Measurements from ENCODE around the gene PITX3. TPM values are rescaled to one million over a fixed set of nuclear protein-coding genes. Genes with fewer than 3 reads are reported as not detected.

The PITX3 gene
- polyA plus RNA-seq, 1 donor: 25.3 TPM

Other genes with a start within 250 kb of the PITX3 start
- 15.2 TPM for gene ARMH3, start 185.3 kb downstream of the PITX3 start, polyA plus RNA-seq (ENCODE audit: insufficient read length)
- 9.8 TPM for gene HPS6, start 176.2 kb downstream of the PITX3 start, polyA plus RNA-seq (ENCODE audit: insufficient read length)
- gene LDB1, start 121.1 kb downstream of the PITX3 start, polyA plus RNA-seq (ENCODE audit: insufficient read length): 82.7 TPM
- 30.7 TPM for gene PPRC1, start 108.5 kb downstream of the PITX3 start, polyA plus RNA-seq (ENCODE audit: insufficient read length)
- gene NOLC1, start 89.1 kb downstream of the PITX3 start, polyA plus RNA-seq (ENCODE audit: insufficient read length): 66.7 TPM
- 0.94 TPM for gene ELOVL3, start 15.2 kb downstream of the PITX3 start, polyA plus RNA-seq (ENCODE audit: insufficient read length)
- 56.2 TPM for gene GBF1, start 4.0 kb upstream of the PITX3 start, polyA plus RNA-seq (ENCODE audit: insufficient read length)
- gene NFKB2, start 154.2 kb upstream of the PITX3 start, polyA plus RNA-seq (ENCODE audit: insufficient read length): 18.7 TPM
- 4.9 TPM for gene PSD, start 177.3 kb upstream of the PITX3 start, polyA plus RNA-seq (ENCODE audit: insufficient read length)
- 6.9 TPM for gene FBXL15, start 179.3 kb upstream of the PITX3 start, polyA plus RNA-seq (ENCODE audit: insufficient read length)
- 55.8 TPM for gene CUEDC2, start 191.1 kb upstream of the PITX3 start, polyA plus RNA-seq (ENCODE audit: insufficient read length)
- 0.30 TPM for gene C10orf95, start 210.0 kb upstream of the PITX3 start, polyA plus RNA-seq (ENCODE audit: insufficient read length)